Measurements from ENCODE around the gene PRDM16.

DNA sequence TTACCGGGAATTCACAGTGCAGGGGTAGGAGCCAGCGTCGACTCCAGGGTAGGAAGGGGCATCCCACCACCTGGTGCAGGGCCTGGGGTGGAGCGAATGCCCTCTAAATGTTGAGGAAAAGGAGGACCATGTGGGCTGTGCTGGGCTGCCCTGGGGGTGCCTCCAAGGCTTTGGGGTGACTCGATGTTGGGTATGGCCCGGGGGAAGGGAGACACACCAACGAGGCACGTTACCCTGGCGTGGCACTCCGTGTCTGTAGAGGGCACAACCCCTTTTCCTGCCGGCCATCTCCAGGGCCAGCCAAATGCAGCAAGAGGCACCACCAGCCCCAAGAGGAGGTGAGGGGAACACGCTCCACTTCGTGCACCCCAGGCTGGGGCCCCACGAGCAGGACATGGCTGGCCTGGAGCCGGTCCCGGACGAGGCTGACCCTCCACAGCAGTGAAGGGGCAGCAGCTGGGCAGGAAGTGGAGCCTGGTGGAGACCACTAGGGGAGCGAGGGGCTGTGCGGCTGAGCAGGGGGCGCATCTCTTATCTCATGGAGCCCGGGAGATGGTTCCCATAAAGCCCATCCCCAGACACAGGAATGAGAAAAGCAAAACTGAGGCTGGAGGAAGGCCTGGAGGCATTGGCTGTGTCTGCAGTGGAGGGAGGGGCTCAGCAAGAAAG, 36.5 kb upstream of the PRDM16 start:
- TF ChIP-seq CTCF (IDR thresholded peaks at IDR 0.05) (no peak), POLR2A (IDR thresholded peaks at IDR 0.05) (no peak)

Measured in testis (tissue), 2 donors.